ENCODE measurements around the gene UBN1.
"Not testable (repeated sequence)": the region's sequence is repeated elsewhere in the genome, so short reads cannot be mapped to it uniquely, and the experiment has no call there.

- TF ChIP-seq CTCF (conservative IDR thresholded peaks at IDR 0.05; ENCODE audit: low read depth, low read length); EZH2 (IDR thresholded peaks at IDR 0.05; ENCODE audit: low read length, unreplicated experiment); EZH2phosphoT487 (IDR thresholded peaks at IDR 0.05; ENCODE audit: borderline replicate concordance, low read length): not testable (repeated sequence)
Measured at GRCh38 chr16:4929619-4930018, 82.3 kb downstream of the UBN1 start.

Measured in PC-3 (cell line).